NCI-H1092 (cell line): Measurements from ENCODE around the gene CCL23.
"Not testable (repeated sequence)": the region's sequence is repeated elsewhere in the genome, so short reads cannot be mapped to it uniquely, and the experiment has no call there.

Experiments used
- DNase-seq: peaks from one replicate; lab custom pipeline; 2025; lab: John Stamatoyannopoulos, UW

The CCL23 gene

GRCh38 chr17:36017799-36018198, at the start of gene CCL23:
TSS of gene CCL23 (minus strand) at chr17:36017972. CDS start at chr17:36017897, 75 bp downstream.
- DNase-seq, result no peak

GRCh38 chr17:36066365-36066985, 48.7 kb upstream of the CCL23 start:
- no peak for DNase-seq

DNA sequence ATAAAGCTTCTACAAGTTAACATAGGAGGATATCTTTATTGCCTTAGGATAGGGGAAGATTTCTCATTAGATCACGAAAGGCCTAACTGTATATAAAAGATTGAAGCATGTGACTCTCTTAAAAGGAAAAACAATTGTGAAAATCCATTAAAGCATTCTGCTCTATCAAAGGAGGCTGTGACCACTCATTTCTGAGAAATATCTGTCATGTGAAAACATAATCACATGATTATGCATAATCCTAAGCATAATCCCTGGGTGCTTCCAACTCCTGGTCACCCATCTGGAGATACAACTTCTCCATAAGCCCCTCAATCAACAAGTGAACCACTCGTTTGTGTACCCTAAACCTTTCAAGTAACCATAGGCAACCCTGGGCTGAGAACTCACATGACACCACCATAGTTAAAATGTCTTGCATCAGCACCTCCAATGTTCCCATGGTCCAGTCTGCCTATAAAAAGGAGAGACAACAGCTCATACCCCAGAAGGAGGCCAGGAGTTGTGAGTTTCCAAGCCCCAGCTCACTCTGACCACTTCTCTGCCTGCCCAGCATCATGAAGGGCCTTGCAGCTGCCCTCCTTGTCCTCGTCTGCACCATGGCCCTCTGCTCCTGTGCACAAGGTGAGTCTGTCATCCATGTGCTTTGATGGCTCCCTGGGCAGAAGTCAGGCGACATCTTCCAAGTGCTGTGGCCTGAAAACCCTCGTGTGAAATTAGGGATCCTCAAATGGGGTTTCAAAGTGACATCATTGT, 46.2 kb upstream of the CCL23 start, which contains the start of gene CCL18:
CCL18 (plus strand) TSS at position 487 of the 756 bp plus-strand sequence; CDS start at position 558, 71 bp downstream.
- DNase-seq, result no peak

DNA sequence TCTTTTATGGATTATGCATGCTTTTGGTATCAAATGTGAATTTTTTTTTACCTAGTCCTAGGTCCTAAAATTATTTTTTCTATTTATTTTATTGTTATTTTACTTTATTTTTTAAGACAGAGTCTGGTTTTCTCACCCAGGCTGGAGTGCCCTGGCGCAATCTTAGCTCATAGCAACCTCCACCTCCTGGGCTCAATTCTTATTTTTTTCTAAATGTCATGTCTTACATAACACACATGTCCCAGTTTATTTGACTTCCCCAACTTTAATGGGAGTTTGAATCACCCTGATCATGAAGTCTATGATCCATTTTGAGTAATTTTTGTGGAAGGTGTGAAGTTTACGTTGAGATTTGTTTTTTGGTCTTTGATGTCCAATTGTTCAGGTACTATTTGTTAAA, 43.0 kb upstream of the CCL23 start:
- no peak for DNase-seq

GRCh38 chr17:36059406-36059805, 41.6 kb upstream of the CCL23 start:
- DNase-seq, result no peak

DNA sequence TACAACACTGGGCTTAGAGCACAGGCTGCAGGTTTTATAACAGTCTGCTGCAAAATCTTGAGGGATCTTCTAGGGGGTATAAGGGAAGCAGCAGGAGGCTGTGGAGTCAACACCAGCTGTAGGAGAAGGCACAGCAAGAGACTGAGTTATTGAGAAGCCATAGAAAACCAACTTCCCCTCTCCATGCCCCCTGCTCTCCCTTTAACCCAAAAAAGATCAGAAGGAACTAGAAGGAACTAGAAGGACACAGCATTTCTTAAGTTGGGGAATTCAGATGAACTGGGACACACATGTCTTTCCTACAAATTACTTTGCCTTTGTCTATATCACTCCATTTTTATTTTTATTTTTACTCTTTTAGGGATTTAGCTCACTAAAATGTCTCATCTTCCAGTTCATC, 40.1 kb upstream of the CCL23 start:
- DNase-seq, result no peak

GRCh38 chr17:36055921-36056520, 38.2 kb upstream of the CCL23 start:
- no peak for DNase-seq

GRCh38 chr17:36055171-36055570, 37.4 kb upstream of the CCL23 start:
- no peak for DNase-seq

GRCh38 chr17:36049643-36050042, 31.9 kb upstream of the CCL23 start:
- DNase-seq, result no peak

- DNase-seq, result no peak
Observed at GRCh38 chr17:36048066-36048465, 30.3 kb upstream of the CCL23 start.

- DNase-seq, result no peak
Observed at GRCh38 chr17:36036235-36036634, 18.5 kb upstream of the CCL23 start.

DNA sequence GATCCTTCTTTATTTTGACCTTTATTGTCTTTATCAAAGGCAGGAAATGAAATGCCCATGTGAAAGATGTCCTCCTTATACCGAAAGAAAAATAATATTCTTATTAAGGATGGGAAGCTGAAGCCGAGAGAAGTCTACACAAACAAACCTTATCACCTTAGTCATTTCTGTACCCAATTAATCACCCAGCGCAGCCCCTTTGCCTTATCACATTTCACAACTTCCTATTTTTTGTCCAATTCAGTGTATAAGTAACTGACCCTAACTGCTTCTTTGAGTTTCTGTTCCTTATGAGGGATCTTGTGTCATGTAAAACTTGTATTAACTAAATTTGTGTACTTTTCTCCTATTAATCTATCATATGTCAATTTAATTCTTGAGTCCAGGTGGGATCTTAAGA, 16.4 kb upstream of the CCL23 start:
- DNase-seq, result no peak

DNA sequence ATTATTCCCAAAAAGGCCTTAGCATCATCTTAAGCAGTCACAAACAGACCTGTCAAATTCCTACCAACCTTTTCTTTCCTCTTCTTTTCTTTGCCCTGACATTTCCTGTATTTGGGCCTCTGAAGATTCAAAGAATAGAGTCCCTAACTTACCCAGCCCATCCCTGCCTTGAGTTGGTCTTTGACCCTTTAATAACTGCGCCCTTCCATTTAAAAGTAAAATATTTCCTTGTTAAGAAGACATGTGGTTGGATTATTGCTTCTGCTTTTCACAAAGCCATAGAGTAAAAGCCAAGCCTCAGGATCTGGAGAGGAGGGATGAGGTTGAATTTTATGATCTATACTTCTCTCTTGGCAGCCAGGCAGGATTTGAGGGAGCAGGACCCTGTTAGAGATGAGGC, 13.2 kb upstream of the CCL23 start:
- DNase-seq, result no peak

GRCh38 chr17:36027761-36028160, 10.0 kb upstream of the CCL23 start:
- DNase-seq, result no peak

GRCh38 chr17:36024106-36024869, 6.5 kb upstream of the CCL23 start:
- DNase-seq, result no peak

- no peak for DNase-seq
Observed at GRCh38 chr17:36019423-36019822, 1.7 kb upstream of the CCL23 start.

GRCh38 chr17:36016555-36016954, 1.2 kb downstream of the CCL23 start:
- no peak for DNase-seq

DNA sequence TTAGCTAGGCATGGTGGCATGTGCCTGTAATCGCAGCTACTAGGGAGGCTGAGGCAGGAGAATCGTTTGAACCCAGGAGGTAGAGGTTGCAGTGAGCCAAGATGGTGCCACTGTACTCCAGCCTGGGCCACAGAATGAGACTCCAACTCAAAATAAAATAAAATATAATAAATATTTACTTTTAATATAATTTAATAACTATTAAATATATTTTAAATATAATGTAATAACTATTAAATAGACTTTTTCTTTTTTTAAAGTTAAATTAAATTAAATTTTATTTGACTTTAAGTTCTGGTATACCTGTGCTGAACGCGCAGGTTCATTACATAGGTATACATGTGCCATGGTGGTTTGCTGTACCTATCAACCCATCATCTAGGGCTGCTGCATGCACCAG, 1.9 kb downstream of the CCL23 start:
- not testable (repeated sequence) for DNase-seq

DNA sequence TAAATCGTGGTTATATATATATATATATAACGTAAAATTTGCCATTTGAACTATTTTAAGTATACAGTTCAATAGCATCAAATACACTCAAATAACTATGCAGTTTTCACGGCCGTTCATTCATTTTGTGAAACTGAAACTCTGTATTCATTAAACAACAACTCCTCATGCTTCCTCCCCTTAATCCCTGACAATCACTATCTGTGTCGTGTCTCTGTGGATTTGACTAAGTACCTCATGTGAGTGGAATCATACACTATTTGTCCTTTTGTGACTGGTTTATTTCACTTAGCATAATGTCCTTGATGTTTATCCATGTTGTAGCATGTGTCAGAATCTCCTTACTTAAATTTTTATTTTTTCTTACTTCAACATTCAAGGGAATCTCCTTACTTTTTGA, 2.8 kb downstream of the CCL23 start:
- DNase-seq, result no peak

- no peak for DNase-seq
Observed at GRCh38 chr17:36011201-36011600, 6.6 kb downstream of the CCL23 start.

DNA sequence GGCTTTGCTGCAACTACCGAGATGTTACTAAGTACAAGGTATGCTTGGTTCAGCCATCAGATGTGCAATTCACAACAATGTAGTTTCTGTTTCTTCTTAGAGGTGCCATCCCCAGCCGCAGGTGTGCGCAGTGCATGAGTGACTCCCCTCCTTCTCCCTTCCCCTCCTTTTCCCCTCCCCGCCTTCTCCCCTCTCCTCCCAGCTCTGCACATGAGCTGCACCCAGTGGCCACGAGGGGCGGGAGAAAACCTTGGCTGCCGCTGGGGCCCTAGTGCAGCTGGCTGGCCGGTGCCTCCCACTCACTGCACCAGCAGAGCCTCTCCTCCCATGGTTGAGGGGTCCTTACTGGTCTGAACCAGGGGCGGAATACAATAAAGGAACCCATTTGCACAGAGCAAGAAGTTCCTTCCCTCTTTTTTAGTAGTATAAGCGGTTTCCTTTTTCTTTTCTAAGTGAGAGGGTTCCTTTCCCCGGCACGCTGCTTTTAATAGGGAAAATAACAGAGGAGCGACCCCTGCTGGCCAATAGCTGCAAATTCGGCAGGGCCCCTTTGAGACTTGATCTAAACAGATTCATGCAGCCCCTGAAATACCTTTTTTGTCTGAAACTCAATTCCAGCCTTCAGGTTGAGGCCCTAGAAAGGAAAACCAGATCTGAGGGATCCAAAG, 8.6 kb downstream of the CCL23 start:
- no peak for DNase-seq

DNA sequence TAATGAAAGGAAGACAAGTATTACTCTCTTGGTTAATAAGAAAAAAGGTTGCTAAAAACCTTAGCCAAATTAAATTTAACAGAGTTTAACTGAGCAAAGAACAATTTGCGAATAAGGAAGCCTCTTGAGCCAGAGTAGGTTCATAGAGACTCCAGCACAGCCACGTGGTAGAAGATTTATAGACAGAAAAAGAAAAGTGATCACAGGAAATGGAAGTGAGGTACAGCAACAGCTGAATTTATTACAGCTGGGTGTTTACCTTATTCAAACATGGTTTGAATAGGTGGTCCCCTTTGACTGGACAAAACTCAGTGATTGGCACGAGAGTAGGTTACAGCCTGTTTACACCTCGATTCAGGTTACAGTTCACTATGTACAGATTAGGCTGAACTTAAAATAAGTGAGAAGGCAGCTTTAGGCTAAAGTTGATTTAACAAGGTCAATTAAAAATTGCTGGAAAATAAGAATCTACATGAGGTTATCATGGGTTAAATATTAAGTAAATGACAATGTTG, 13.1 kb downstream of the CCL23 start:
- no peak for DNase-seq
